DND-41 (cell line): ENCODE results near the gene TIGD3.

Experiments
- ATAC-seq: fragments of 200-7000 bp; cut with Tn5 transposase; 3 replicates; pipeline ENCODE4 v1.9.1; 2021; ENCODE audit warnings: low read depth; ENCODE audit not compliant: insufficient read depth
- DNase-seq: peaks from one replicate; pipeline ENCODE4 v3.0.0-alpha.2; 2020
- H2AFZ ChIP-seq: 2 replicates; pipeline ENCODE4 v1.6.0; 2012; ENCODE audit warnings: low read depth, low read length
- H3K27ac ChIP-seq: 2 replicates; pipeline ENCODE4 v1.5.1; 2012; ENCODE audit warnings: low read length, inconsistent platforms
- H3K27me3 ChIP-seq: fragments of 200-600 bp; sonication (generic); 2 replicates; pipeline ENCODE4 v1.6.0; 2012; ENCODE audit warnings: low read length, mild to moderate bottlenecking, inconsistent platforms; ENCODE audit not compliant: insufficient read depth, poor library complexity
- H3K36me3 ChIP-seq: 2 replicates; pipeline ENCODE4 v1.5.1; 2012; ENCODE audit warnings: low read length, inconsistent platforms; ENCODE audit not compliant: insufficient read depth
- H3K4me1 ChIP-seq: 2 replicates; pipeline ENCODE4 v1.5.1; 2012; ENCODE audit warnings: mild to moderate bottlenecking, low read length; ENCODE audit not compliant: insufficient read depth
- H3K4me2 ChIP-seq: 2 replicates; pipeline ENCODE4 v1.6.0; 2012; ENCODE audit warnings: mild to moderate bottlenecking, moderate library complexity, low read length, inconsistent platforms; ENCODE audit not compliant: insufficient read depth
- H3K4me3 ChIP-seq, 2 experiments: fragments of 200-600 bp in 1 of 2; shearing (Covaris generic) in 1 of 2; 2 replicates each; pipeline ENCODE4 v1.5.1; 2012 to 2016; ENCODE audit warnings: inconsistent platforms in 2 of 2, low read length in 2 of 2, mild to moderate bottlenecking in 2 of 2, low read depth in 1 of 2, moderate library complexity in 1 of 2
- H3K79me2 ChIP-seq: 2 replicates; pipeline ENCODE4 v1.6.0; 2012; ENCODE audit warnings: low read length, inconsistent platforms; ENCODE audit not compliant: insufficient read depth
- H3K9ac ChIP-seq: 2 replicates; pipeline ENCODE4 v1.6.0; 2012; ENCODE audit warnings: low read depth, mild to moderate bottlenecking, inconsistent platforms, low read length, moderate library complexity
- H3K9me3 ChIP-seq: 2 replicates; pipeline ENCODE4 v1.5.1; 2012; ENCODE audit warnings: low read length, moderate library complexity, mild to moderate bottlenecking, inconsistent platforms; ENCODE audit not compliant: insufficient read depth, severe bottlenecking
- H4K20me1 ChIP-seq: 2 replicates; pipeline ENCODE4 v1.6.0; 2012; ENCODE audit warnings: low read length; ENCODE audit not compliant: insufficient read depth
- CTCF ChIP-seq: IDR thresholded peaks from 2 replicates; pipeline ENCODE4 v1.5.1; 2012; ENCODE audit warnings: borderline replicate concordance, low read length, moderate library complexity, mild to moderate bottlenecking; ENCODE audit not compliant: poor library complexity, severe bottlenecking; ENCODE audit errors: extremely low read depth
- EZH2 ChIP-seq: IDR thresholded peaks from 3 replicates; pipeline ENCODE4 v1.6.1; 2012; ENCODE audit warnings: borderline replicate concordance, low read depth, mild to moderate bottlenecking, moderate library complexity, low read length, inconsistent platforms; ENCODE audit not compliant: severe bottlenecking

TIGD3 gene

DNA sequence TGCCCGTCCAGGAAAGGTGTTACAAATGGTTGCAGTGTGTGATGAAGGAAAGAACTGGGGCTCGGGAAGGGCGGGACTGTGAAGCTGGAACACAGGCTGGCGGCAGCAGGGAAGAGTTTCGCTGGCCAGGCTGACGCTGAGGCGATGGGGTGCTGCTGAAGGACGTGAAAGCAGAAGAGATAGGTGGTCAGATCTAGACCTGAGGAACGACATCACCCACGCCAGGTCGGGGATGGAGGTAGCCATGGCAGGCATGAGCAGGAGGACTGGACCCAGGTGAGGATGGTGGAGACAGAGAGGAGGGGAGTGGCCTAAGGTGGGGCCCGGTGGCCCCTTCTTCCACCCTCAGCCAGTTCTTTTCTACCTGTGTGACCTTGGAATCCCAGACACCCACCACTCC lies 30.7 kb upstream of the TIGD3 start:
- H2AFZ ChIP-seq: no peak overlapping the region
- no peaks in the 10 kb centered on the region for H4K20me1 ChIP-seq
- H3K36me3 ChIP-seq: no peaks in the 10 kb centered on the region
- H3K4me1 ChIP-seq: no peaks in the 10 kb centered on the region
- H3K9me3 ChIP-seq: no peaks in the 10 kb centered on the region
- DNase-seq (no peak), ATAC-seq (no peak)
- no peak for TF ChIP-seq EZH2
- no peak overlapping the region for H3K4me3 ChIP-seq
- no peaks in the 10 kb centered on the region for H3K27me3 ChIP-seq
- H3K27ac ChIP-seq: no peak overlapping the region
- no peaks in the 10 kb centered on the region for H3K79me2 ChIP-seq
- H3K9ac ChIP-seq: no peak overlapping the region
- no peak overlapping the region for H3K4me2 ChIP-seq

- ATAC-seq (no peak), DNase-seq (no peak)
- no peaks in the 10 kb centered on the region for H4K20me1 ChIP-seq
- no peak overlapping the region for H3K4me2 ChIP-seq
- H3K79me2 ChIP-seq: no peaks in the 10 kb centered on the region
- H3K4me1 ChIP-seq: peaks cover 4% of the 10 kb centered on the region; the same call in 1 of the 2 replicates
- H2AFZ ChIP-seq: no peak overlapping the region
- no peak overlapping the region for H3K9ac ChIP-seq
- no peak overlapping the region for H3K27ac ChIP-seq
- H3K27me3 ChIP-seq: no peaks in the 10 kb centered on the region
- H3K4me3 ChIP-seq: no peak overlapping the region
- H3K9me3 ChIP-seq: no peaks in the 10 kb centered on the region
- no peaks in the 10 kb centered on the region for H3K36me3 ChIP-seq
- TF ChIP-seq EZH2: no peak
- TF ChIP-seq CTCF: no peak
These were observed 29.1 kb upstream of the TIGD3 start for GRCh38 chr11:65325435-65325834.

DNA sequence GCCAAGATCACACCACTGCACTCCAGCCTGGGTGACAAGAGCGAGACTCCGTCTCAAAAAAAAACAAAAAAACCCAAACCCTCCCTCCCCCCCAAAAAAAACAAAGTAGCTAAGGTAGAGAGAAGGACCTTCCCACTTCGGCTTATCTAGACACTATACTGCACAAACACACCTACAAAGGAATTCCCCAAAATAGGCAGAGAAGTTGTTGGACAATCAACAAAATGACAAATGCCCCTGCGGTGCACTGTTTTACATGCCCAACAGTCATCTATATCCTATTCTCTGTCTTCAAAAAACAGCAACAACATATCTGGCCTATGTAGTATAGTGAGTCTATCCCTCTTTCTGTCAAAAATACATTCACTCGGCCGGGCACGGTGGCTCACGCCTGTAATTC lies 27.5 kb upstream of the TIGD3 start:
- no peaks in the 10 kb centered on the region for H3K36me3 ChIP-seq
- no peaks in the 10 kb centered on the region for H3K9me3 ChIP-seq
- no peaks in the 10 kb centered on the region for H4K20me1 ChIP-seq
- H3K9ac ChIP-seq: no peak overlapping the region
- DNase-seq (no peak), ATAC-seq (no peak)
- H3K79me2 ChIP-seq: no peaks in the 10 kb centered on the region
- no peak overlapping the region for H3K4me2 ChIP-seq
- H3K4me3 ChIP-seq: no peak overlapping the region
- no peaks in the 10 kb centered on the region for H3K27me3 ChIP-seq
- H2AFZ ChIP-seq: no peak overlapping the region
- peaks cover 4% of the 10 kb centered on the region; the same call in 1 of the 2 replicates for H3K4me1 ChIP-seq
- H3K27ac ChIP-seq: no peak overlapping the region
- no peak for TF ChIP-seq EZH2

- H3K36me3 ChIP-seq: no peaks in the 10 kb centered on the region; the same call in 1 of the 2 replicates
- TF ChIP-seq CTCF (no peak), EZH2 (no peak)
- H3K4me3 ChIP-seq: no peak overlapping the region
- no peak overlapping the region for H3K4me2 ChIP-seq
- H3K4me1 ChIP-seq: peaks cover 10% of the 10 kb centered on the region; the same call in 1 of the 2 replicates
- no peaks in the 10 kb centered on the region for H4K20me1 ChIP-seq
- no peak for DNase-seq
- H3K27me3 ChIP-seq: no peaks in the 10 kb centered on the region
- no peak overlapping the region for H3K9ac ChIP-seq
- H3K9me3 ChIP-seq: no peaks in the 10 kb centered on the region
- peaks cover 8% of the 10 kb centered on the region for H3K79me2 ChIP-seq
- ATAC-seq: no peak
- peak overlapping the region; percentile 63; the same call in 1 of the 2 replicates for H2AFZ ChIP-seq
- H3K27ac ChIP-seq: no peak overlapping the region
These were observed 25.1 kb upstream of the TIGD3 start for GRCh38 chr11:65329478-65329877.
